ENCODE measurements around the gene OBP2B.

DNA sequence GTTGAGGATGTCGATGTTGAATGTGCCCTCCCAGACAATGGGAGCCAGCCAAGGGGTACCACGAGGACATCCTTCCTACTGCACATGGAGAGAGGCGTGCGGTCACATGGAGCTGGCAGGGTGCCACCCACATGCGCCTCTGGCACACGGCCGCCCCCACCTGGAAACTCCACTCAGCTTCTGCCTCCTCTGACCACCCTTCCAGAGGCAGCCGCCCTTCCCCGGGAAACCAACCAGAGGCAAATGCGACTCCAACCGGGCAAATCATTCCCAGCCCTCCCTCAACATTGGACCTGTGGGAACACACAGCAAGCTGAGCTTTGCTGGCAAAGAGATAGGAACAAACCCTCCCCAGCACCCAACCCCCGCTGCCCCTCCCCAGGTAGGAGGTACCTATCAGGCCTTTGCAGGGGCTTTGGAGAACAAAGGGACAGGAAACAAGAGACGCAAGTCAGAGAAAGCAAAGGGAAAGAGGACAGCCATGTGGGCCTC, 48.5 kb upstream of the OBP2B start:
- TF ChIP-seq POLR2AphosphoS5 (IDR thresholded peaks at IDR 0.05; ENCODE audit: borderline replicate concordance, low read depth, low read length) (no peak), EZH2 (IDR thresholded peaks at IDR 0.05) (no peak), FOXP2 (optimal IDR thresholded peaks at IDR 0.05; ENCODE audit: control extremely low read depth, extremely low read length, insufficient read depth) (no peak)
